ENCODE measurements around the gene CNOT3. TPM values are rescaled to one million over a fixed set of nuclear protein-coding genes. Genes with fewer than 3 reads are reported as not detected.
A peak's percentile ranks its signal among the peaks of the same experiment; 100 is the strongest.

Gene CNOT3
- total and polyA plus RNA-seq, 2 experiments from 2014 or later = 12.0 to 50.1 TPM

- peaks cover 60% of the 10 kb centered on the region for H4K20me1 ChIP-seq (ENCODE audit: insufficient read depth, poor library complexity, severe bottlenecking)
- 69% methylated on average over 13 of the region's 13 CpGs for WGBS (ENCODE audit: low lambda C conversion rate, missing lambda C conversion rate)
- H3K4me2 ChIP-seq = peak overlapping the region; percentile 86
- H3K79me2 ChIP-seq = peaks cover 62% of the 10 kb centered on the region
- H3K36me3 ChIP-seq (replicated peaks; ENCODE audit: insufficient read depth, low read depth) = peaks cover 4% of the 10 kb centered on the region
- peaks cover 31% of the 10 kb centered on the region for H3K4me1 ChIP-seq (ENCODE audit: insufficient read depth)
- DNase-seq (ENCODE audit: low spot score) = no peak
- TF ChIP-seq CTCF (IDR thresholded peaks at IDR 0.05; ENCODE audit: poor library complexity) (no peak), EZH2phosphoT487 (IDR thresholded peaks at IDR 0.05; ENCODE audit: low read depth, severe bottlenecking, unreplicated experiment) (no peak), EZH2 (IDR thresholded peaks at IDR 0.05; ENCODE audit: borderline replicate concordance) (no peak)
- no peaks in the 10 kb centered on the region for H3K9me2 ChIP-seq (replicated peaks; ENCODE audit: insufficient read depth)
- H3K27me3 ChIP-seq = no peaks in the 10 kb centered on the region
- H3K4me3 ChIP-seq = peak overlapping the region; percentile 55
- H2AFZ ChIP-seq = no peak overlapping the region
- no peaks in the 10 kb centered on the region for H3K9me3 ChIP-seq (ENCODE audit: low read depth)
- peak overlapping the region; percentile 97 for H3K27ac ChIP-seq
Observed at GRCh38 chr19:54201980-54202379, 64.4 kb downstream of the CNOT3 start.

DNA sequence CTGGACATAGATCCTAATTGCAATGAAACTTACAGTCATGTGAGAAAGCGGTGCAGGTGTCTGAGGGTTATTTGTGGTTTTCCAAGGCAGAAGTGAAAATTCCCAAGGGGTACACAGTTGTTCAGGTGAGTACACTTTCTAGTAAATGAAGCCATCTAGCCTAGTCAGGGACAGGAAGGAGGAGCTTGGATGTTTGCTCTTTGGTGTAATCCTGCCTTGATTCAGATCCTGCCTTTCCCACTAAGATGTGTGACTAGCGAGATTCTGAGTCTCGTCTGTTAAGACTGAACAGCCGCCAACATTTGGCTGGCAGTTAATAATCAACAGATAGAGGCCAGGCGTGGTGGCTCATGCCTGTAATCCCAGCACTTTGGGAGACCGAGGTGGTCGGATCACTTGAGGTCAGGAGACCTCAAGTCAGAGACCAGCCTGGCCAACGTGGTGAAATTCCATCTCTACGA, 65.6 kb downstream of the CNOT3 start:
- peaks cover 43% of the 10 kb centered on the region for H3K4me1 ChIP-seq (ENCODE audit: insufficient read depth)
- H3K9me3 ChIP-seq (ENCODE audit: low read depth) = no peaks in the 10 kb centered on the region

GRCh38 chr19:54204767-54205468, 67.4 kb downstream of the CNOT3 start:
- Histone ChIP-seq H3K4me3 (no peak overlapping the region), H3K79me2 (peaks cover 70% of the 10 kb centered on the region), H4K20me1 (ENCODE audit: insufficient read depth, poor library complexity, severe bottlenecking) (peaks cover 80% of the 10 kb centered on the region)

More for the DNA sequence above, 65.6 kb downstream of the CNOT3 start:
- no peak for TF ChIP-seq EZH2 (IDR thresholded peaks at IDR 0.05; ENCODE audit: borderline replicate concordance)
- TF ChIP-seq CTCF (IDR thresholded peaks at IDR 0.05; ENCODE audit: poor library complexity) = no peak
- TF ChIP-seq EZH2phosphoT487 (IDR thresholded peaks at IDR 0.05; ENCODE audit: low read depth, severe bottlenecking, unreplicated experiment) = no peak
- peak; percentile 61 for DNase-seq (ENCODE audit: low spot score)
- Histone ChIP-seq H2AFZ (no peak overlapping the region), H3K36me3 (replicated peaks; ENCODE audit: insufficient read depth, low read depth) (peaks cover 4% of the 10 kb centered on the region), H3K4me2 (peak overlapping the region; percentile 86), H3K27ac (peak overlapping the region; percentile 97), H3K4me3 (peak overlapping the region; percentile 28), H4K20me1 (ENCODE audit: insufficient read depth, poor library complexity, severe bottlenecking) (peaks cover 71% of the 10 kb centered on the region), H3K79me2 (peaks cover 69% of the 10 kb centered on the region), H3K9me2 (replicated peaks; ENCODE audit: insufficient read depth) (no peaks in the 10 kb centered on the region), H3K27me3 (no peaks in the 10 kb centered on the region)
- WGBS (ENCODE audit: low lambda C conversion rate, missing lambda C conversion rate) = 39% methylated on average over 9 of the region's 9 CpGs

More at GRCh38 chr19:54204767-54205468, 67.4 kb downstream of the CNOT3 start:
- Histone ChIP-seq H3K9me3 (ENCODE audit: low read depth) (no peaks in the 10 kb centered on the region), H3K27ac (peak overlapping the region; percentile 28), H3K9me2 (replicated peaks; ENCODE audit: insufficient read depth) (no peaks in the 10 kb centered on the region), H3K36me3 (replicated peaks; ENCODE audit: insufficient read depth, low read depth) (peaks cover 4% of the 10 kb centered on the region), H3K4me1 (ENCODE audit: insufficient read depth) (peaks cover 59% of the 10 kb centered on the region), H3K27me3 (no peaks in the 10 kb centered on the region), H3K4me2 (peak overlapping the region; percentile 86), H2AFZ (no peak overlapping the region)
- DNase-seq (ENCODE audit: low spot score) = no peak
- WGBS (ENCODE audit: low lambda C conversion rate, missing lambda C conversion rate) = 90% methylated on average over 4 of the region's 4 CpGs
- TF ChIP-seq EZH2phosphoT487 (IDR thresholded peaks at IDR 0.05; ENCODE audit: low read depth, severe bottlenecking, unreplicated experiment) (no peak), EZH2 (IDR thresholded peaks at IDR 0.05; ENCODE audit: borderline replicate concordance) (no peak), CTCF (IDR thresholded peaks at IDR 0.05; ENCODE audit: poor library complexity) (no peak)

Other genes with a start within 250 kb of the CNOT3 start
- gene CACNG7, start 228.5 kb upstream of the CNOT3 start, total RNA-seq = 0.90 and 1.4 TPM in 2 replicates
- 0.12 and 0.31 TPM in 2 replicates for gene CACNG7, start 228.5 kb upstream of the CNOT3 start, polyA plus RNA-seq
- 0.13 TPM in 1 of 2 replicates, not detected in the other for gene CACNG8, start 174.8 kb upstream of the CNOT3 start, total RNA-seq
- gene CACNG8, start 174.8 kb upstream of the CNOT3 start, polyA plus RNA-seq = 0.06 TPM in 1 of 2 replicates, not detected in the other
- 0.23 and 0.32 TPM in 2 replicates for gene CACNG6, start 146.1 kb upstream of the CNOT3 start, total RNA-seq
- 0.35 TPM in 1 of 2 replicates, not detected in the other for gene CACNG6, start 146.1 kb upstream of the CNOT3 start, polyA plus RNA-seq
- not detected in 2 replicates for gene VSTM1, start 73.9 kb upstream of the CNOT3 start, total RNA-seq
- not detected in 2 replicates for gene VSTM1, start 73.9 kb upstream of the CNOT3 start, polyA plus RNA-seq
- gene TARM1, start 56.4 kb upstream of the CNOT3 start, total RNA-seq = not detected in 2 replicates
- not detected in 2 replicates for gene TARM1, start 56.4 kb upstream of the CNOT3 start, polyA plus RNA-seq
- 0.48 TPM in 1 of 2 replicates, not detected in the other for gene OSCAR, start 37.0 kb upstream of the CNOT3 start, total RNA-seq
- gene OSCAR, start 37.0 kb upstream of the CNOT3 start, polyA plus RNA-seq = 0.16 and 0.43 TPM in 2 replicates
- gene NDUFA3, start 34.9 kb upstream of the CNOT3 start, total RNA-seq = 10.5 and 13.9 TPM in 2 replicates
- gene NDUFA3, start 34.9 kb upstream of the CNOT3 start, polyA plus RNA-seq = 247 and 285 TPM in 2 replicates
- 12.8 and 14.7 TPM in 2 replicates for gene TFPT, start 22.1 kb upstream of the CNOT3 start, total RNA-seq
- gene TFPT, start 22.1 kb upstream of the CNOT3 start, polyA plus RNA-seq = 25.2 and 25.9 TPM in 2 replicates
- gene PRPF31, start 22.0 kb upstream of the CNOT3 start, total RNA-seq = 44.5 and 59.7 TPM in 2 replicates
- gene PRPF31, start 22.0 kb upstream of the CNOT3 start, polyA plus RNA-seq = 77.6 and 82.3 TPM in 2 replicates
- gene LENG1, start 22.0 kb downstream of the CNOT3 start, total RNA-seq = 5.8 and 8.4 TPM in 2 replicates
- 15.0 and 16.8 TPM in 2 replicates for gene LENG1, start 22.0 kb downstream of the CNOT3 start, polyA plus RNA-seq
- 29.4 and 40.3 TPM in 2 replicates for gene TMC4, start 35.4 kb downstream of the CNOT3 start, total RNA-seq
- 94.4 and 101 TPM in 2 replicates for gene TMC4, start 35.4 kb downstream of the CNOT3 start, polyA plus RNA-seq
- gene MBOAT7, start 51.8 kb downstream of the CNOT3 start, total RNA-seq = 73.8 and 93.5 TPM in 2 replicates
- 179 and 199 TPM in 2 replicates for gene MBOAT7, start 51.8 kb downstream of the CNOT3 start, polyA plus RNA-seq
- gene TSEN34, start 53.5 kb downstream of the CNOT3 start, total RNA-seq = 66.9 and 77.6 TPM in 2 replicates
- 100.0 and 105 TPM in 2 replicates for gene TSEN34, start 53.5 kb downstream of the CNOT3 start, polyA plus RNA-seq
- gene RPS9, start 63.1 kb downstream of the CNOT3 start, total RNA-seq = 1,843 and 2,161 TPM in 2 replicates
- 415 and 465 TPM in 2 replicates for gene RPS9, start 63.1 kb downstream of the CNOT3 start, polyA plus RNA-seq
- gene LILRB3, start 85.2 kb downstream of the CNOT3 start, total RNA-seq = 0.24 TPM in 1 of 2 replicates, not detected in the other
- gene LILRB3, start 85.2 kb downstream of the CNOT3 start, polyA plus RNA-seq = 1.4 and 1.7 TPM in 2 replicates
- 0.28 TPM in 1 of 2 replicates, not detected in the other for gene LILRA6, start 105.0 kb downstream of the CNOT3 start, total RNA-seq
- 0.13 and 0.36 TPM in 2 replicates for gene LILRA6, start 105.0 kb downstream of the CNOT3 start, polyA plus RNA-seq
- gene LILRB5, start 119.5 kb downstream of the CNOT3 start, total RNA-seq = 0.16 and 0.80 TPM in 2 replicates
- gene LILRB5, start 119.5 kb downstream of the CNOT3 start, polyA plus RNA-seq = 1.3 and 1.6 TPM in 2 replicates
- not detected in 2 replicates for gene LILRB2, start 143.3 kb downstream of the CNOT3 start, total RNA-seq
- 0.09 TPM in 1 of 2 replicates, not detected in the other for gene LILRB2, start 143.3 kb downstream of the CNOT3 start, polyA plus RNA-seq
- gene LILRA5, start 175.4 kb downstream of the CNOT3 start, total RNA-seq = not detected in 2 replicates
- gene LILRA5, start 175.4 kb downstream of the CNOT3 start, polyA plus RNA-seq = not detected in 2 replicates
- gene LILRA4, start 201.4 kb downstream of the CNOT3 start, total RNA-seq = not detected in 2 replicates
- gene LILRA4, start 201.4 kb downstream of the CNOT3 start, polyA plus RNA-seq = not detected in 2 replicates
- gene LAIR1, start 227.2 kb downstream of the CNOT3 start, total RNA-seq = 0.20 and 3.9 TPM in 2 replicates
- gene LAIR1, start 227.2 kb downstream of the CNOT3 start, polyA plus RNA-seq = 1.8 and 2.2 TPM in 2 replicates